K562 (cell line): ENCODE data around the gene PTPRM. TPM values are rescaled to one million over a fixed set of nuclear protein-coding genes. Genes with fewer than 3 reads are reported as not detected.

Experiments used
- ATAC-seq: fragments of 200-7000 bp; cut with Tn5 transposase; 3 replicates; pipeline ENCODE4 v1.9.1; 2020; ENCODE audit warnings: moderate library complexity
- BruUV-seq: library from RNA; stranded (reverse); fragments of 400-500 nt; replicated peaks from 2 replicates; lab custom pipeline; 2021; lab: Mats Ljungman, UMichigan
- CTCF ChIA-PET: fragments of 300-600 bp; formaldehyde crosslinking; extraction: SDS; loops from one replicate; lab custom pipeline; 2021; ENCODE audit warnings: low intra/inter-chr PET ratio; lab: Yijun Ruan, JAX
- POLR2A ChIA-PET: fragments of 300-600, 350-650 bp; sonication (Branson Sonifier 250); formaldehyde crosslinking; extraction: SDS; loops from one replicate; lab custom pipeline; 2021; ENCODE audit warnings: antibody characterized with exemption, inconsistent platforms; lab: Yijun Ruan, JAX
- DNase-seq, 4 experiments: peaks; one replicate each; pipeline versions ENCODE4 v3.0.0 to v3.0.0-alpha.2; 2011 to 2018; ENCODE audit warnings: low spot score in 3 of 4, mixed read lengths in 3 of 4; ENCODE audit errors: extremely low read depth in 1 of 4
- FAIRE-seq: peaks from 2 replicates; lab custom pipeline; 2011; peaks lifted over from hg19 to GRCh38; lab: Jason Lieb, UNC
- H2AFZ ChIP-seq: 2 replicates; pipeline ENCODE4 v1.6.0; 2011; ENCODE audit warnings: low read depth, low read length, control low read depth, inconsistent platforms
- H3K27ac ChIP-seq: fragments of 200-600 bp; 3 replicates; pipeline ENCODE4 v1.8.0; 2011; ENCODE audit warnings: low read depth, mild to moderate bottlenecking, control low read depth, inconsistent platforms, low read length, moderate library complexity, mixed read lengths; ENCODE audit errors: extremely low read depth
- H3K27me3 ChIP-seq, 2 experiments: fragments of 300-600 bp in 1 of 2; 2 replicates in 1 of 2; 3 replicates in 1 of 2; pipeline versions ENCODE4 v1.6.0 to v1.8.0; 2011; ENCODE audit warnings: inconsistent platforms in 2 of 2, low read length in 2 of 2, mild to moderate bottlenecking in 1 of 2, mixed read lengths in 1 of 2, moderate library complexity in 1 of 2; ENCODE audit not compliant: control insufficient read depth in 2 of 2, insufficient read depth in 2 of 2
- H3K36me3 ChIP-seq: fragments of 300-600 bp; 3 replicates; pipeline ENCODE4 v1.8.0; 2011; ENCODE audit warnings: mild to moderate bottlenecking, low read length, inconsistent platforms; ENCODE audit not compliant: control insufficient read depth, insufficient read depth
- H3K4me1 ChIP-seq, 2 experiments: fragments of 200-600 bp in 1 of 2; replicated peaks in 1 of 2; 2 replicates in 1 of 2; 3 replicates in 1 of 2; pipeline versions ENCODE4 v1.5.1 to v1.8.0; 2011; ENCODE audit warnings: inconsistent platforms in 2 of 2, low read length in 2 of 2, mild to moderate bottlenecking in 1 of 2, mixed read lengths in 1 of 2, moderate library complexity in 1 of 2; ENCODE audit not compliant: control insufficient read depth in 2 of 2, insufficient read depth in 2 of 2
- H3K4me2 ChIP-seq: 2 replicates; pipeline ENCODE4 v1.6.1; 2011; ENCODE audit warnings: low read length, control low read depth, inconsistent platforms, mixed read lengths; ENCODE audit not compliant: insufficient read depth
- H3K4me3 ChIP-seq: fragments of 200-600 bp; sonication (generic), shearing (Covaris generic); 2 replicates; pipeline ENCODE4 v1.5.1; 2016; ENCODE audit warnings: control low read depth, inconsistent platforms
- H3K79me2 ChIP-seq: fragments of 200-600 bp; 3 replicates; pipeline ENCODE4 v1.8.0; 2011; ENCODE audit warnings: low read length, inconsistent platforms; ENCODE audit not compliant: control insufficient read depth, insufficient read depth
- H3K9ac ChIP-seq, 2 experiments: 2 replicates each; pipeline versions ENCODE4 v1.6.0 to v1.6.1; 2011; ENCODE audit warnings: low read depth in 2 of 2, low read length in 2 of 2, control low read depth in 1 of 2, inconsistent platforms in 1 of 2, mild to moderate bottlenecking in 1 of 2, mixed read lengths in 1 of 2; ENCODE audit not compliant: insufficient read depth in 1 of 2
- H3K9me1 ChIP-seq: one replicate; pipeline ENCODE4 v1.6.0; 2011; ENCODE audit warnings: inconsistent platforms, mild to moderate bottlenecking, low read length, moderate library complexity; ENCODE audit not compliant: control insufficient read depth, insufficient read depth
- H3K9me3 ChIP-seq: replicated peaks from 2 replicates; pipeline ENCODE4 v1.5.1; 2011; ENCODE audit warnings: low read depth, low read length, inconsistent platforms; ENCODE audit not compliant: control insufficient read depth, insufficient read depth
- H4K20me1 ChIP-seq: replicated peaks from 2 replicates; pipeline ENCODE4 v1.6.1; 2011; ENCODE audit warnings: low read length, inconsistent platforms, mixed read lengths; ENCODE audit not compliant: control insufficient read depth, insufficient read depth
- BRD4 ChIP-seq: fragments of 200-600 bp; sonication (generic); IDR thresholded peaks from 2 replicates; pipeline ENCODE4 v1.6.1; 2017; ENCODE audit warnings: inconsistent platforms
- CBX8 ChIP-seq: fragments of 200-600 bp; sonication (generic); IDR thresholded peaks from 2 replicates; pipeline ENCODE4 v1.6.1; 2012; ENCODE audit warnings: borderline replicate concordance, mixed run types, low read depth, mild to moderate bottlenecking, moderate library complexity, mixed read lengths, low read length, control low read depth, inconsistent platforms; ENCODE audit not compliant: poor library complexity, severe bottlenecking; ENCODE audit errors: extremely low read depth
- GTF2F1 ChIP-seq: IDR thresholded peaks from 2 replicates; pipeline ENCODE4 v1.6.1; 2011; ENCODE audit warnings: low read depth, low read length, improper control_type of control experiment
- NFYB ChIP-seq: IDR thresholded peaks from 2 replicates; pipeline ENCODE4 v1.6.1; 2011; ENCODE audit warnings: mild to moderate bottlenecking, moderate library complexity; ENCODE audit not compliant: insufficient read length; ENCODE audit errors: extremely low read depth
- POLR2G ChIP-seq: fragments of 200-400 bp; formaldehyde crosslinking; IDR thresholded peaks from 2 replicates; pipeline ENCODE4 v1.6.1; 2017; ENCODE audit warnings: low read depth, mild to moderate bottlenecking, antibody characterized with exemption, low read length, moderate library complexity
- SLC30A9 ChIP-seq: fragments of 250-450 bp; sonication (Bioruptor Pico); IDR thresholded peaks from 2 replicates; pipeline ENCODE4 v1.8.0; 2022; ENCODE audit warnings: mild to moderate bottlenecking, moderate library complexity
- ZKSCAN8 ChIP-seq: fragments of 200-800 bp; sonication (Bioruptor generic); IDR thresholded peaks from 2 replicates; pipeline ENCODE4 v1.6.1; 2016; ENCODE audit warnings: missing genetic modification characterization, missing compliant biosample characterization
- ZNF133 ChIP-seq: fragments of 250-450 bp; sonication (Bioruptor Pico); IDR thresholded peaks from 2 replicates; pipeline ENCODE4 v1.4.0; 2020; ENCODE audit warnings: mild to moderate bottlenecking
- ZNF197 ChIP-seq: fragments of 200-800 bp; sonication (Bioruptor generic); IDR thresholded peaks from 2 replicates; pipeline ENCODE4 v1.6.1; 2016; ENCODE audit warnings: low read depth, missing genetic modification characterization, missing compliant biosample characterization
- ZNF23 ChIP-seq: fragments of 250-450 bp; sonication (Bioruptor Pico); IDR thresholded peaks from 2 replicates; pipeline ENCODE4 v1.4.0; 2020; ENCODE audit warnings: mild to moderate bottlenecking
- WGBS: fragments of 100-300 bp; shearing (Covaris generic); methylation state at CpG from one replicate; pipeline ENCODE4 v1.1.6; 2016; ENCODE audit warnings: low coverage, mixed read lengths; ENCODE audit not compliant: insufficient coverage; ENCODE audit errors: missing lambda C conversion rate; 5-methylcytosine and 5-hydroxymethylcytosine counted together
- in situ Hi-C: fragments of 300-500 bp; cut with MboI; formaldehyde crosslinking; loops from 4 replicates; pipeline ENCODE4 v1.15.0; 2018; ENCODE audit warnings: inconsistent platforms, mixed read lengths
- intact Hi-C: fragments of 100-400 bp; cut with micrococcal nuclease; formaldehyde crosslinking; loops from 2 replicates; pipeline ENCODE4 v1.14.2; 2022
- polyA plus RNA-seq, 8 experiments: library from polyadenylated mRNA; depleted of rRNA in 4 of 8; stranded (reverse) in 5 of 8; unstranded in 3 of 8; fragments of >200 nt; fragmentation: Nextera tagmentation in 2 of 8; fragmentation: Illumina TruSeq in 1 of 8; extraction: Ambion mirVana in 2 of 8; extraction: Trizol in 1 of 8; gene quantifications; 2 replicates each; pipeline versions ENCODE4 v1.2.1 to v1.2.3, GENCODE V29; 2011 to 2014; ENCODE audit warnings: inconsistent platforms in 1 of 8, missing spikeins in 1 of 8
- total RNA-seq, 7 experiments: library from RNA; depleted of rRNA in 6 of 7; stranded (reverse); fragments of >200 nt in 6 of 7; fragmentation: Illumina TruSeq in 2 of 7; extraction: Trizol in 2 of 7; gene quantifications; 2 replicates each; pipeline versions ENCODE4 v1.2.1 to v1.2.3, GENCODE V29; 2011 to 2021; ENCODE audit warnings: low replicate concordance in 1 of 7
- TF ChIP-seq, protein P1 (sequence below): sonication (generic); formaldehyde crosslinking; IDR thresholded peaks from 2 replicates; pipeline ENCODE4 v1.8.1; 2023; ENCODE audit warnings: mild to moderate bottlenecking, missing genetic modification reagents
- TF ChIP-seq, protein P2 (sequence below): fragments of 450-650 bp; IDR thresholded peaks from 2 replicates; pipeline ENCODE4 v1.6.1; 2014; ENCODE audit warnings: low read depth, mild to moderate bottlenecking, moderate library complexity, borderline replicate concordance

Gene PTPRM
- total and polyA plus RNA-seq, 9 of the 15 experiments (the other 6 are each of a cell fraction or from before 2014, with no cell fraction given), result 0.03 to 0.16 (median 0.08) TPM; not detected in 3

DNA sequence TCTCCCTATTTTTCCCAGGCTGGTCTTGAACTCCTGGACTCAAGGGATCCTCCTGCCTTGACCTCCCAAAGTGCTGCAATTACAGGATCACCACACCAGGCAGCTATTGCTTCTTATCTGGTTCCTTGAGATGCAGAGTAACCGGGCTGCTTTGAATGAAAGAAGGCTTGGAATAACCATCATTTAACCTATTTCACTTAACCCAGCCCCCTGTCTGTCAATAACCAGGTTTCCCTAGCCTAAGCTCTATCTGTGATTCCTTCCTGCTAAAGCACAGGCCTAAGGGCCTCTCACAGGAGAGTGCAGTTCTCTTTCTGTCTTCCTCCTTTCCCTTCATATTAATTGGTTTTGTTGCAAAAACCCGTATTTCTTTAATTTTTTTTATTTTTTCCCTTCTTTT is 648.6 kb downstream of the PTPRM start:
- intact Hi-C loops, result no loop called here
- H3K79me2 ChIP-seq, result no peaks in the 10 kb centered on the region
- H3K9me3 ChIP-seq, result no peaks in the 10 kb centered on the region
- POLR2A ChIA-PET, result interaction anchor here (0.9 kb wide), 1 partner anchor 147 kb away, joined by 3 read pairs; no protein-coding TSS in a partner anchor
- in situ Hi-C loops, result no loop called here
- H4K20me1 ChIP-seq, result no peaks in the 10 kb centered on the region
- H3K4me3 ChIP-seq, result no peak overlapping the region
- H3K27me3 ChIP-seq, result peaks cover 2 to 7% of the 10 kb centered on the region in 2 experiments; a peak in 2 of 5 replicates
- TF ChIP-seq, protein P1, sequence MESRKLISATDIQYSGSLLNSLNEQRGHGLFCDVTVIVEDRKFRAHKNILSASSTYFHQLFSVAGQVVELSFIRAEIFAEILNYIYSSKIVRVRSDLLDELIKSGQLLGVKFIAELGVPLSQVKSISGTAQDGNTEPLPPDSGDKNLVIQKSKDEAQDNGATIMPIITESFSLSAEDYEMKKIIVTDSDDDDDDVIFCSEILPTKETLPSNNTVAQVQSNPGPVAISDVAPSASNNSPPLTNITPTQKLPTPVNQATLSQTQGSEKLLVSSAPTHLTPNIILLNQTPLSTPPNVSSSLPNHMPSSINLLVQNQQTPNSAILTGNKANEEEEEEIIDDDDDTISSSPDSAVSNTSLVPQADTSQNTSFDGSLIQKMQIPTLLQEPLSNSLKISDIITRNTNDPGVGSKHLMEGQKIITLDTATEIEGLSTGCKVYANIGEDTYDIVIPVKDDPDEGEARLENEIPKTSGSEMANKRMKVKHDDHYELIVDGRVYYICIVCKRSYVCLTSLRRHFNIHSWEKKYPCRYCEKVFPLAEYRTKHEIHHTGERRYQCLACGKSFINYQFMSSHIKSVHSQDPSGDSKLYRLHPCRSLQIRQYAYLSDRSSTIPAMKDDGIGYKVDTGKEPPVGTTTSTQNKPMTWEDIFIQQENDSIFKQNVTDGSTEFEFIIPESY (CRISPR knock-in tag), result no peak
- TF ChIP-seq CBX8 (no peak), POLR2G (no peak), SLC30A9 (no peak), ZNF197 (CRISPR knock-in tag) (no peak), ZNF23 (no peak), ZNF133 (no peak), ZKSCAN8 (CRISPR knock-in tag) (no peak), GTF2F1 (no peak), BRD4 (no peak), NFYB (no peak)
- TF ChIP-seq, protein P2, sequence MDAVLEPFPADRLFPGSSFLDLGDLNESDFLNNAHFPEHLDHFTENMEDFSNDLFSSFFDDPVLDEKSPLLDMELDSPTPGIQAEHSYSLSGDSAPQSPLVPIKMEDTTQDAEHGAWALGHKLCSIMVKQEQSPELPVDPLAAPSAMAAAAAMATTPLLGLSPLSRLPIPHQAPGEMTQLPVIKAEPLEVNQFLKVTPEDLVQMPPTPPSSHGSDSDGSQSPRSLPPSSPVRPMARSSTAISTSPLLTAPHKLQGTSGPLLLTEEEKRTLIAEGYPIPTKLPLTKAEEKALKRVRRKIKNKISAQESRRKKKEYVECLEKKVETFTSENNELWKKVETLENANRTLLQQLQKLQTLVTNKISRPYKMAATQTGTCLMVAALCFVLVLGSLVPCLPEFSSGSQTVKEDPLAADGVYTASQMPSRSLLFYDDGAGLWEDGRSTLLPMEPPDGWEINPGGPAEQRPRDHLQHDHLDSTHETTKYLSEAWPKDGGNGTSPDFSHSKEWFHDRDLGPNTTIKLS, result no peak
- TF ChIP-seq, all 486 proteins: peak for 0
- Histone ChIP-seq H3K27ac (no peak overlapping the region), H3K4me1 (no peaks in the 10 kb centered on the region), H3K4me2 (no peak overlapping the region), H3K36me3 (no peaks in the 10 kb centered on the region), H2AFZ (no peak overlapping the region), H3K9ac (no peak overlapping the region), H3K9me1 (no peaks in the 10 kb centered on the region)
- no TSS peak for BruUV-seq
- 0% methylated on average over 2 of the region's 2 CpGs for WGBS
- CTCF ChIA-PET, result no interaction called here
- FAIRE-seq (no peak), ATAC-seq (no peak), DNase-seq (no peak)
